Suprapubic skin (tissue), 4 donors: Measurements from ENCODE around the gene NOS1AP. TPM values are rescaled to one million over a fixed set of nuclear protein-coding genes. Genes with fewer than 3 reads are reported as not detected.

Experiments
- DNase-seq, 2 donors: peaks; one replicate each; pipeline ENCODE4 v3.0.0-alpha.2; 2019; ENCODE audit warnings: low spot score in 2 of 2
- H3K27ac ChIP-seq: fragments of 200-600 bp; sonication (generic); one replicate; pipeline ENCODE4 v1.5.1; 2019
- H3K27me3 ChIP-seq: fragments of 200-600 bp; sonication (generic); one replicate; pipeline ENCODE4 v1.5.1; 2019
- H3K36me3 ChIP-seq: fragments of 200-600 bp; sonication (generic); one replicate; pipeline ENCODE4 v1.5.1; 2019
- H3K4me1 ChIP-seq: fragments of 200-600 bp; sonication (generic); one replicate; pipeline ENCODE4 v1.5.1; 2019
- H3K4me3 ChIP-seq: fragments of 200-600 bp; sonication (generic); one replicate; pipeline ENCODE4 v1.5.1; 2019; ENCODE audit warnings: mild to moderate bottlenecking
- H3K9me3 ChIP-seq: fragments of 200-600 bp; sonication (generic); one replicate; pipeline ENCODE4 v1.5.1; 2019
- EP300 ChIP-seq: sonication (generic); formaldehyde crosslinking; IDR thresholded peaks from one replicate; pipeline ENCODE4 v1.6.1; 2017; ENCODE audit warnings: antibody characterized with exemption
- POLR2A ChIP-seq, 2 donors: fragments of 450-650 bp; IDR thresholded peaks; one replicate each; pipeline ENCODE4 v1.6.1; 2017; ENCODE audit warnings: antibody characterized with exemption in 2 of 2, mild to moderate bottlenecking in 2 of 2, moderate library complexity in 2 of 2
- POLR2AphosphoS5 ChIP-seq, 3 donors: sonication (generic); formaldehyde crosslinking; IDR thresholded peaks; one replicate each; pipeline ENCODE4 v1.6.1; 2017; ENCODE audit warnings: antibody characterized with exemption in 3 of 3
- WGBS: methylation state at CpG from one replicate; pipeline ENCODE4 v1.1.5; 2018; 5-methylcytosine and 5-hydroxymethylcytosine counted together
- total RNA-seq, 4 donors: library from RNA; depleted of rRNA; stranded (reverse); fragments of >200 nt; gene quantifications; one replicate each; pipeline ENCODE4 v1.1.0, GENCODE V29; 2016
- TF ChIP-seq, protein P1 (sequence below), 2 donors: fragments of 200-600 bp in 1 of 2; fragments of 450-650 bp in 1 of 2; sonication (generic) in 1 of 2; IDR thresholded peaks; one replicate each; pipeline ENCODE4 v1.5.1; 2016 to 2019; ENCODE audit warnings: antibody characterized with exemption in 2 of 2, mild to moderate bottlenecking in 1 of 2, moderate library complexity in 1 of 2

Gene NOS1AP
- total RNA-seq, 4 donors from 2014 or later, result 1.9 to 9.5 (median 3.3) TPM

DNA sequence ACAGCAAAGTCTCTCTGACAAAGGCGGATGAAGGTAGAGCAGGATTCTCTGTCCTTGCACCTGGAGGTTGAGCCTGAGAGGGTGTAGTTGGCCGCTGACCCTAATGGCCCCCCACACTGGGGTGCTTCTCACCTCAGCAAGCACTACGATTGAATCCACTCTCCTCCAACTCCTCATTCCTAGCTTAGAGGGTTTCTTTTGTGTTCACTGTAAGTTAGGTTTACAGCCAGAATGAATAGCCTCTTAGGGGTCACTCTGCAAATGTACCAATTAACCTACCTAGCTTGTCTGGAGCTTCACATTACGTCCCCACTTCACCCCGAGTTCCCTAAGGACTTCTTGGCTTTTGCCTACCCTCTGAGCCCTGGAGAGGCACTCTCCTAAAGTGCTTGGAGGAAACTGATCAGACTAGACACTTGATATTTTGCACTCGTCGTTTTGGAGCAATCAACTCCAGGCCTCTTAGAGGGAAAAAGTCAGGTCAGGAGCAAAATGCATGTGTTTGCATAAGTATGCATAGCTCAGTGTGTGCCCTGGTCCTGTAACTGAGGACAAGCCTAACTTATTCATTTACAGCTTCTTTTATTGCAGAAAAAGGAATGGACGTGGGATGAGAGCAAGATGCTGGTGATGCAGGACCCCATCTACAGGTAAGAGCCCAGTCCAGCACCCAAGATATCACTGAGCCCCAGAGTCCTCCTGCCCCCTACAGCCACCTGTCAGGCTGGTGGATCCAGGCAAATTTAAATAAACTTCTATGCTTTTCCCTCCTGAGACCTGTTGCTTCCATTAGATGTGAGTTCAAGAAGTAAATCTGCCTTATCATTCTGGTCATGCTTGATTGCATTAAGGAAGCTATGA, 230.8 kb downstream of the NOS1AP start:
- WGBS, result 78% methylated on average over 8 of the region's 8 CpGs
- Histone ChIP-seq H3K9me3 (no peaks in the 10 kb centered on the region), H3K27me3 (no peaks in the 10 kb centered on the region), H3K4me3 (no peak overlapping the region), H3K36me3 (no peaks in the 10 kb centered on the region), H3K27ac (no peak overlapping the region), H3K4me1 (no peaks in the 10 kb centered on the region)
- TF ChIP-seq POLR2A (IDR thresholded peaks at IDR 0.05), result no peak
- no peak for TF ChIP-seq POLR2AphosphoS5 (IDR thresholded peaks at IDR 0.05)
- TF ChIP-seq, protein P1, sequence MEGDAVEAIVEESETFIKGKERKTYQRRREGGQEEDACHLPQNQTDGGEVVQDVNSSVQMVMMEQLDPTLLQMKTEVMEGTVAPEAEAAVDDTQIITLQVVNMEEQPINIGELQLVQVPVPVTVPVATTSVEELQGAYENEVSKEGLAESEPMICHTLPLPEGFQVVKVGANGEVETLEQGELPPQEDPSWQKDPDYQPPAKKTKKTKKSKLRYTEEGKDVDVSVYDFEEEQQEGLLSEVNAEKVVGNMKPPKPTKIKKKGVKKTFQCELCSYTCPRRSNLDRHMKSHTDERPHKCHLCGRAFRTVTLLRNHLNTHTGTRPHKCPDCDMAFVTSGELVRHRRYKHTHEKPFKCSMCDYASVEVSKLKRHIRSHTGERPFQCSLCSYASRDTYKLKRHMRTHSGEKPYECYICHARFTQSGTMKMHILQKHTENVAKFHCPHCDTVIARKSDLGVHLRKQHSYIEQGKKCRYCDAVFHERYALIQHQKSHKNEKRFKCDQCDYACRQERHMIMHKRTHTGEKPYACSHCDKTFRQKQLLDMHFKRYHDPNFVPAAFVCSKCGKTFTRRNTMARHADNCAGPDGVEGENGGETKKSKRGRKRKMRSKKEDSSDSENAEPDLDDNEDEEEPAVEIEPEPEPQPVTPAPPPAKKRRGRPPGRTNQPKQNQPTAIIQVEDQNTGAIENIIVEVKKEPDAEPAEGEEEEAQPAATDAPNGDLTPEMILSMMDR (IDR thresholded peaks at IDR 0.05), result no peak
- TF ChIP-seq EP300, result no peak
- no peak for DNase-seq

DNA sequence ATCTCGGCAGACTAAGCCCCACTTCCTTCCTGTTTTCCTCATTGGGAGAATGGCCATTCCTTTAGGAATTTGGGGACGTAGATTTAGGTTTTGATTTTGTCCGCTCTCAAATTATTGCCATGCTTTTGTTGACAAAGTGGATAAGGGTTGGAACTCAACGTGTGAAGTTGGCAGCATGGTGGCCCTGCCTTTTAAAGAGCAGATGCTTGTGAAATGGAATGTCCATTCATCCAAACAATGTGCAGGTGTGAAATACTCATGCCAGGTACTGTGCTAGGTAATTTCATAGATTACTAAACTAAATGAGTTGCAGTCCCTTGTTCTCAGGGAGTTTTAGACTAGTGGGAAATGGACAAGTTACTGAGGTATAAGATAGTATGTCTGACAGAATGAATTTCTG, 232.2 kb downstream of the NOS1AP start:
- no peak overlapping the region for H3K4me3 ChIP-seq
- H3K36me3 ChIP-seq, result no peaks in the 10 kb centered on the region
- no peak for DNase-seq
- H3K27me3 ChIP-seq, result no peaks in the 10 kb centered on the region
- H3K9me3 ChIP-seq, result no peaks in the 10 kb centered on the region
- WGBS, result 79% methylated on average over 4 of the region's 4 CpGs
- TF ChIP-seq, protein P1 (IDR thresholded peaks at IDR 0.05), result no peak
- no peak for TF ChIP-seq POLR2AphosphoS5 (IDR thresholded peaks at IDR 0.05)
- TF ChIP-seq EP300, result no peak
- TF ChIP-seq POLR2A (IDR thresholded peaks at IDR 0.05), result no peak
- no peaks in the 10 kb centered on the region for H3K4me1 ChIP-seq
- H3K27ac ChIP-seq, result no peak overlapping the region

DNA sequence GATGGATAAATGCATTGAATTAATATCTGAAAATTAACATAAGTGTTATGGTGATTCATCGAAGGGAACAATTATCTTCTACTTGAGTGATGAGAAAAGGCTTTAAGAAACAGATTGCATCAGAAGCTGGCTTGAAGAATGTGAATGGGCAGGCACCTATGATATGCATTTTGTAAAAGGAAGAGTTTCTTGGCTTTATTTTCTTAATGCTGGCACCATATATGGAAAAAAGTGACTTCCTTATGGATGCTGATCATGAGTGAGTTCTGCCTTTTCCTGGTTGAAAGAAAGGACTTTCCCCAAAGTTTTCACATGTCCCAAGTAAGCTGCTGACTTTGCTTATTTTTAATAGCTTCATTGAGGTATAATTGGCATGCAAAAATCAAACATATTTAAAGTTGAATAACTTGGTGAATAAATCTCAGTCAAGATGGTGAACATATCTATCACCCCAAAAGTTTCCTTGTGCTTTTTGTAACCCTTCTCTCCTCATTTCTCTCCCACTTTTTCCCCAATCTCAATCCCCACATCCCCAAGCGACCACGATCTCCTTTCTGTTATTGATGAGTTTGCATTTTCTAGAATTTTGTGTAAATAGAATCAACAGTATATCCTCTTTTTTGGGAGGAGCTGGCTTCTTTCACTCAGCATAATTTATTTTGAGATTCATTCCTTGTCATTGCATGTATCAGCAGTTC, 233.0 kb downstream of the NOS1AP start:
- Histone ChIP-seq H3K4me1 (no peaks in the 10 kb centered on the region), H3K27me3 (no peaks in the 10 kb centered on the region), H3K9me3 (no peaks in the 10 kb centered on the region), H3K36me3 (no peaks in the 10 kb centered on the region), H3K4me3 (no peak overlapping the region), H3K27ac (no peak overlapping the region)
- no peak for DNase-seq
- 86% methylated on average over 3 of the region's 3 CpGs for WGBS
- TF ChIP-seq EP300 (no peak), POLR2AphosphoS5 (IDR thresholded peaks at IDR 0.05) (no peak), POLR2A (IDR thresholded peaks at IDR 0.05) (no peak)
- TF ChIP-seq, protein P1 (IDR thresholded peaks at IDR 0.05), result no peak

DNA sequence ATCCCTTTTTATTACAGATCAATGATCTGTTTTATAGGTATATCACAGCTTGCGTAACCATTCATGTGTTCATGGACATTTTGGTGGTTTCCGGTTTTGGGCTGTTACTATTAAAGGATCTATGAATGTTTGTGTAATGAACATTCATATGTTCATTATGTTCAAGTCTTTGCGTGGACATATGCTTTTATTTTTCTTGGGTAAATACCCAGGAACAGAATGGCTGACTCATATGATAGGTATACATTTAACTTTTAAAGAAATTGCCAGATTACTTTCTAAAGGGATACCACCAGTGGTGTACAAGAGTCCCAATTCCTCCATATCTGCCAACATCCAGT, 233.5 kb downstream of the NOS1AP start:
- Histone ChIP-seq H3K36me3 (no peaks in the 10 kb centered on the region), H3K27ac (no peak overlapping the region), H3K4me1 (no peaks in the 10 kb centered on the region), H3K9me3 (no peaks in the 10 kb centered on the region), H3K27me3 (no peaks in the 10 kb centered on the region), H3K4me3 (no peak overlapping the region)
- TF ChIP-seq POLR2AphosphoS5 (IDR thresholded peaks at IDR 0.05) (no peak), POLR2A (IDR thresholded peaks at IDR 0.05) (no peak), EP300 (no peak)
- TF ChIP-seq, protein P1 (IDR thresholded peaks at IDR 0.05), result no peak
- DNase-seq, result no peak
- 81% methylated on average over 3 of the region's 3 CpGs for WGBS

DNA sequence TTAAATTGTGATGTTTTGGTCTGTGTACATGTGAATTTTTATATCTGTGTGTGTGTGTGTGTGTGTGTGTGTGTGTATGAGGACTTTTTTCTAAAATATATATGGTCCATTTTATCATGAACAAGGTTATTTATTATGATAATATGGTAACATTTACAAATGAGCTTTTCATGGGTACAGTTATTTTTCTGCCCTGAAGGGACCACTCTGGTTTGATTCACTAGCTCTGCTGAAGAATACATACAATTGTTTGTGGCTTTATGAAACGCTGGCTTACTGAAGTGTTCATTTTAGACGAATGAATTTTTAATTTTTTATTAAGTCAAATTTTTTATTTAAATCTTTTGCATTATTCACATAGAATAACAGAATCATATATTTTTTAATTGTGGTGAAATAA, 235.2 kb downstream of the NOS1AP start:
- Histone ChIP-seq H3K4me1 (no peaks in the 10 kb centered on the region), H3K36me3 (no peaks in the 10 kb centered on the region), H3K4me3 (no peak overlapping the region), H3K27me3 (no peaks in the 10 kb centered on the region), H3K27ac (no peak overlapping the region), H3K9me3 (peaks cover 5% of the 10 kb centered on the region)
- DNase-seq, result no peak
- 89% methylated on average over 2 of the region's 2 CpGs for WGBS
- no peak for TF ChIP-seq EP300
- no peak for TF ChIP-seq POLR2A (IDR thresholded peaks at IDR 0.05)
- TF ChIP-seq, protein P1 (IDR thresholded peaks at IDR 0.05), result no peak
- TF ChIP-seq POLR2AphosphoS5 (IDR thresholded peaks at IDR 0.05), result no peak
